Measurements from ENCODE around the gene AKAP6. TPM values are rescaled to one million over a fixed set of nuclear protein-coding genes. Genes with fewer than 3 reads are reported as not detected.

AKAP6 gene
- total and polyA plus RNA-seq, 2 experiments from 2014 or later = 0.38 to 0.42 TPM

- TF ChIP-seq REST (IDR thresholded peaks at IDR 0.05; ENCODE audit: unreplicated experiment) (no peak), CREB1 (CRISPR knock-in tag; IDR thresholded peaks at IDR 0.05; ENCODE audit: low read depth) (no peak), EZH2phosphoT487 (IDR thresholded peaks at IDR 0.05; ENCODE audit: unreplicated experiment) (no peak), EZH2 (IDR thresholded peaks at IDR 0.05; ENCODE audit: low read depth, unreplicated experiment) (no peak), STAT1 (IDR thresholded peaks at IDR 0.05; ENCODE audit: unreplicated experiment) (no peak)
- TF ChIP-seq, protein P1, sequence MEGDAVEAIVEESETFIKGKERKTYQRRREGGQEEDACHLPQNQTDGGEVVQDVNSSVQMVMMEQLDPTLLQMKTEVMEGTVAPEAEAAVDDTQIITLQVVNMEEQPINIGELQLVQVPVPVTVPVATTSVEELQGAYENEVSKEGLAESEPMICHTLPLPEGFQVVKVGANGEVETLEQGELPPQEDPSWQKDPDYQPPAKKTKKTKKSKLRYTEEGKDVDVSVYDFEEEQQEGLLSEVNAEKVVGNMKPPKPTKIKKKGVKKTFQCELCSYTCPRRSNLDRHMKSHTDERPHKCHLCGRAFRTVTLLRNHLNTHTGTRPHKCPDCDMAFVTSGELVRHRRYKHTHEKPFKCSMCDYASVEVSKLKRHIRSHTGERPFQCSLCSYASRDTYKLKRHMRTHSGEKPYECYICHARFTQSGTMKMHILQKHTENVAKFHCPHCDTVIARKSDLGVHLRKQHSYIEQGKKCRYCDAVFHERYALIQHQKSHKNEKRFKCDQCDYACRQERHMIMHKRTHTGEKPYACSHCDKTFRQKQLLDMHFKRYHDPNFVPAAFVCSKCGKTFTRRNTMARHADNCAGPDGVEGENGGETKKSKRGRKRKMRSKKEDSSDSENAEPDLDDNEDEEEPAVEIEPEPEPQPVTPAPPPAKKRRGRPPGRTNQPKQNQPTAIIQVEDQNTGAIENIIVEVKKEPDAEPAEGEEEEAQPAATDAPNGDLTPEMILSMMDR (conservative IDR thresholded peaks at IDR 0.05; ENCODE audit: low read depth in 2 of 2) = no peak
These were observed 41.6 kb downstream of the AKAP6 start (continued) for GRCh38 chr14:32370714-32371113.

- H3K4me2 ChIP-seq = no peak overlapping the region
- TF ChIP-seq EZH2 (IDR thresholded peaks at IDR 0.05; ENCODE audit: low read depth, unreplicated experiment) (no peak), JUNB (IDR thresholded peaks at IDR 0.05; ENCODE audit: unreplicated experiment) (no peak), POLR2AphosphoS5 (IDR thresholded peaks at IDR 0.05; ENCODE audit: low read depth) (no peak), ZNF331 (CRISPR knock-in tag; IDR thresholded peaks at IDR 0.05; ENCODE audit: low read depth) (no peak), STAT1 (IDR thresholded peaks at IDR 0.05; ENCODE audit: unreplicated experiment) (no peak), ZNF114 (CRISPR knock-in tag; IDR thresholded peaks at IDR 0.05) (no peak), REST (IDR thresholded peaks at IDR 0.05; ENCODE audit: unreplicated experiment) (no peak)
- TF ChIP-seq, protein P1 (conservative IDR thresholded peaks at IDR 0.05; ENCODE audit: low read depth in 2 of 2) = no peak
These were observed 43.1 kb downstream of the AKAP6 start for GRCh38 chr14:32372154-32372553.

More at GRCh38 chr14:32372154-32372553, 43.1 kb downstream of the AKAP6 start:
- no peaks in the 10 kb centered on the region; the same call in 1 of the 2 replicates for H4K20me1 ChIP-seq (replicated peaks; ENCODE audit: insufficient read depth)
- no peak for DNase-seq (ENCODE audit: low spot score)
- Mint-ChIP-seq H3K4me1 (no peaks in the 10 kb centered on the region; the same call in 1 of the 3 replicates), H3K4me3 (no peak overlapping the region), H3K27me3 (ENCODE audit: insufficient read depth, low read depth, poor library complexity) (no peaks in the 10 kb centered on the region), H3K27ac (no peak overlapping the region), H3K36me3 (ENCODE audit: low read depth) (no peaks in the 10 kb centered on the region), H3K9me3 (no peaks in the 10 kb centered on the region)
- no peaks in the 10 kb centered on the region for H3K9me2 ChIP-seq (ENCODE audit: insufficient read depth)
- H3F3A ChIP-seq (replicated peaks; ENCODE audit: low read depth) = no peaks in the 10 kb centered on the region
- H3K4me3 ChIP-seq = no peak overlapping the region
- no peaks in the 10 kb centered on the region for H3K27me3 ChIP-seq (ENCODE audit: insufficient read depth)
- H3K36me3 ChIP-seq (ENCODE audit: insufficient read depth) = no peaks in the 10 kb centered on the region
- peaks cover 5% of the 10 kb centered on the region; the same call in 1 of the 2 replicates for H3K4me1 ChIP-seq (ENCODE audit: insufficient read depth)
- ATAC-seq = no peak
- H3K79me2 ChIP-seq (replicated peaks; ENCODE audit: insufficient read depth) = no peaks in the 10 kb centered on the region
- no peak overlapping the region for H3K27ac ChIP-seq (ENCODE audit: low read depth)
- no peak overlapping the region for H2AFZ ChIP-seq

Data from GM23338 (cell line).